CD4-positive, alpha-beta memory T cell (primary cell): ENCODE data around the gene SEMA4A. TPM values are rescaled to one million over a fixed set of nuclear protein-coding genes. Genes with fewer than 3 reads are reported as not detected.

Experiments used
- CTCF ChIA-PET: fragments of 350-600 bp; sonication (Branson Sonifier 250); formaldehyde crosslinking; loops from one replicate; lab custom pipeline; 2021; ENCODE audit warnings: inconsistent platforms; ENCODE audit not compliant: partially characterized antibody; lab: Charles Lee
- POLR2A ChIA-PET: fragments of 350-600 bp; sonication (Branson Sonifier 250); formaldehyde crosslinking; loops from one replicate; lab custom pipeline; 2021; ENCODE audit not compliant: partially characterized antibody; lab: Charles Lee
- DNase-seq, 5 donors: peaks; one replicate each; pipeline versions ENCODE4 v3.0.0 to v3.0.0-alpha.2; 2020 to 2022; ENCODE audit warnings: mixed read lengths in 1 of 5
- H3K27ac ChIP-seq: one replicate; pipeline ENCODE4 v1.7.0; 2013; ENCODE audit warnings: low read depth, low read length
- H3K27me3 ChIP-seq: 2 replicates; pipeline ENCODE4 v1.7.0; 2013; ENCODE audit warnings: mild to moderate bottlenecking, low read length, moderate library complexity; ENCODE audit not compliant: insufficient read depth
- H3K36me3 ChIP-seq: 2 replicates; pipeline ENCODE4 v1.7.0; 2013; ENCODE audit warnings: mild to moderate bottlenecking, low read length, moderate library complexity; ENCODE audit not compliant: insufficient read depth
- H3K4me1 ChIP-seq: 2 replicates; pipeline ENCODE4 v1.7.0; 2013; ENCODE audit warnings: mild to moderate bottlenecking, low read length, moderate library complexity; ENCODE audit not compliant: insufficient read depth
- H3K4me3 ChIP-seq, 2 donors: one replicate each; pipeline ENCODE4 v1.7.0; 2013; ENCODE audit warnings: low read length in 2 of 2, mild to moderate bottlenecking in 1 of 2
- H3K9me3 ChIP-seq, 2 donors: one replicate each; pipeline ENCODE4 v1.7.0; 2013; ENCODE audit warnings: low read length in 2 of 2, control low read depth in 1 of 2; ENCODE audit not compliant: control insufficient read depth in 1 of 2
- H3K27ac Mint-ChIP-seq, 7 donors: one replicate each; pipeline ENCODE4 v1.8.0; 2020 to 2021; ENCODE audit warnings: mixed read lengths in 7 of 7, mild to moderate bottlenecking in 6 of 7, inconsistent platforms in 3 of 7, moderate library complexity in 3 of 7
- H3K27me3 Mint-ChIP-seq, 2 donors: one replicate each; pipeline ENCODE4 v1.8.0; 2020 to 2021; ENCODE audit warnings: mixed read lengths in 2 of 2
- H3K36me3 Mint-ChIP-seq, 2 donors: one replicate each; pipeline ENCODE4 v1.8.0; 2020 to 2021; ENCODE audit warnings: mixed read lengths in 2 of 2, inconsistent platforms in 1 of 2, mild to moderate bottlenecking in 1 of 2
- H3K4me1 Mint-ChIP-seq, 4 donors: one replicate each; pipeline ENCODE4 v1.8.0; 2020 to 2021; ENCODE audit warnings: mixed read lengths in 4 of 4, mild to moderate bottlenecking in 1 of 4
- H3K4me3 Mint-ChIP-seq, 8 donors: one replicate each; pipeline ENCODE4 v1.8.0; 2020 to 2021; ENCODE audit warnings: mixed read lengths in 8 of 8, mild to moderate bottlenecking in 7 of 8, moderate library complexity in 6 of 8, inconsistent platforms in 3 of 8
- H3K9me3 Mint-ChIP-seq, 8 donors: one replicate each; pipeline ENCODE4 v1.8.0; 2020 to 2021; ENCODE audit warnings: mixed read lengths in 8 of 8, mild to moderate bottlenecking in 5 of 8, inconsistent platforms in 3 of 8, moderate library complexity in 1 of 8
- intact Hi-C: fragments of 100-400 bp; cut with micrococcal nuclease; formaldehyde crosslinking; loops from one replicate; pipeline ENCODE4 v1.15.1; 2023
- polyA plus RNA-seq, 2 donors: library from polyadenylated mRNA; unstranded; fragments of 300-500 nt; fragmentation: Illumina TruSeq; gene quantifications; one replicate each; pipeline ENCODE4 v1.2.3, GENCODE V29; 2021
- total RNA-seq, 2 experiments: library from RNA; stranded (reverse); gene quantifications; one replicate each; pipeline ENCODE4 v1.2.3, GENCODE V29; 2021

Gene SEMA4A
- total and polyA plus RNA-seq, 4 experiments from 2014 or later = 0.88 to 1.3 (median 1.2) TPM

GRCh38 chr1:156164125-156164831 lies 10.9 kb downstream of the SEMA4A start:
- H3K4me1 Mint-ChIP-seq = peaks cover 6 to 26% (median 8%) of the 10 kb centered on the region in 4 donors
- no peak overlapping the region for H3K4me3 Mint-ChIP-seq
- ChIA-PET CTCF (interaction anchor here (0.6 to 2.5 kb wide), 3 partner anchors 61 to 74 kb away, joined by 3 to 13 read pairs (median 3); no protein-coding TSS in a partner anchor), POLR2A (interaction anchor here (0.7 kb wide), 1 partner anchor 48 kb away, joined by 3 read pairs; the partner anchor contains the start of gene PMF1)
- no peak for DNase-seq
- Histone ChIP-seq H3K9me3 (no peaks in the 10 kb centered on the region), H3K36me3 (no peaks in the 10 kb centered on the region), H3K27me3 (no peaks in the 10 kb centered on the region), H3K4me1 (peaks cover 8% of the 10 kb centered on the region), H3K4me3 (no peak overlapping the region), H3K27ac (no peak overlapping the region)
- peaks cover 0 to 2% of the 10 kb centered on the region in 2 donors for H3K27me3 Mint-ChIP-seq
- H3K36me3 Mint-ChIP-seq = no peaks in the 10 kb centered on the region
- peak overlapping the region in 2 of 7 donors; percentile 3 to 10 for H3K27ac Mint-ChIP-seq
- no peaks in the 10 kb centered on the region for H3K9me3 Mint-ChIP-seq
- intact Hi-C loops = no loop called here

DNA sequence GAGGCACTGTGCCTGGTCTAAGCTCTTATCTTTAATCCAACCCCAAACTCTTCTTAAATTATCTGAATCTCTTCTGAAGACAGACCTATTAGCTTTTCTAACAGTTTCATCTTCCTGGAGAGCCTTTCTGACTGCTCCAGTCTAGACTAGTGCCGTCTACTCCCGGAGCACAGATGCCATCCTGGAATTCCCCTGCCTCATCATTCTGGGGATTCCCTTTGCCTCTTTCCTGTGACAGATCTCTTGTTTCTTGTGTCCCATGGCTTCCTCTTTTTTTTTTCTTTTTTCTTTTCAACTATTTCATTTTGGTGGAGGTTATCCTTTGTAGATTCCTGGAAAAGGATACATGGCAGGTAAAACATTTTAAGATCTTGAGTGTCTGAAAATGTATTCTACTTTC lies 11.7 kb downstream of the SEMA4A start:
- Mint-ChIP-seq H3K9me3 (no peaks in the 10 kb centered on the region), H3K36me3 (no peaks in the 10 kb centered on the region), H3K27ac (peak overlapping the region in 2 of 7 donors; percentile 9 to 61), H3K4me3 (no peak overlapping the region), H3K27me3 (peaks cover 0 to 2% of the 10 kb centered on the region in 2 donors), H3K4me1 (peaks cover 4 to 18% (median 8%) of the 10 kb centered on the region in 4 donors)
- no peak overlapping the region for H3K27ac ChIP-seq
- ChIA-PET POLR2A (no interaction called here), CTCF (interaction anchor here (2.5 kb wide), 1 partner anchor 60 kb away, joined by 13 read pairs; no protein-coding TSS in a partner anchor)
- no peaks in the 10 kb centered on the region for H3K36me3 ChIP-seq
- H3K27me3 ChIP-seq = no peaks in the 10 kb centered on the region
- H3K4me3 ChIP-seq = no peak overlapping the region
- H3K9me3 ChIP-seq = no peaks in the 10 kb centered on the region
- peaks cover 8% of the 10 kb centered on the region for H3K4me1 ChIP-seq
- DNase-seq = no peak
- intact Hi-C loops = no loop called here

DNA sequence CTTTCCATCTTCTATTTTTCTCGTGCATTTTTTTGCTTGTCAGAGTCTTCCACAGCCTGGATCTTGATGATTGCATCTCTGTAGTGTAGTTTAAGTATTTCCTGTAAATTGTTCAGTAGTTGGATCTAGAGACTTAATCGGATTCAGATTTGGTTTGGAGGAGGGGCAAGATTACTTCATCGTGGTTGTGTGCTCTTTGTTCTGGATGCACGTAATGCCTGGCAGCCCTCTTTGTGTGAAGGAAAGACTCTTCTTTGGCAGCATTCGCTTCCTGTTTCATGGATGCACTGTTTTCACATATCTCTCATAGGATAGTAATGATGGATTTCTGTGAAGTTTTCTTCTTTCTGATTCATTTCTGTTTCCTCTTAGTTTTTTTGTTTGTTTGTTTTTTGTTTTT lies 14.2 kb downstream of the SEMA4A start:
- POLR2A ChIA-PET = no interaction called here
- H3K9me3 Mint-ChIP-seq = no peaks in the 10 kb centered on the region
- H3K27ac Mint-ChIP-seq = peak overlapping the region in 1 of 7 donors; percentile 28
- H3K4me3 Mint-ChIP-seq = no peak overlapping the region
- no peak for DNase-seq
- peaks cover 0 to 2% (median 0%) of the 10 kb centered on the region in 4 donors for H3K4me1 Mint-ChIP-seq
- no peak overlapping the region for H3K27ac ChIP-seq
- no peaks in the 10 kb centered on the region for H3K9me3 ChIP-seq
- H3K36me3 Mint-ChIP-seq = no peaks in the 10 kb centered on the region
- no peak overlapping the region for H3K4me3 ChIP-seq
- no peaks in the 10 kb centered on the region for H3K4me1 ChIP-seq
- CTCF ChIA-PET = interaction anchor here (0.9 kb wide), 1 partner anchor 57 kb away, joined by 4 read pairs; no protein-coding TSS in a partner anchor
- H3K27me3 Mint-ChIP-seq = peaks cover 0 to 2% of the 10 kb centered on the region in 2 donors
- no peaks in the 10 kb centered on the region for H3K36me3 ChIP-seq
- H3K27me3 ChIP-seq = no peaks in the 10 kb centered on the region
- intact Hi-C loops = no loop called here

DNA sequence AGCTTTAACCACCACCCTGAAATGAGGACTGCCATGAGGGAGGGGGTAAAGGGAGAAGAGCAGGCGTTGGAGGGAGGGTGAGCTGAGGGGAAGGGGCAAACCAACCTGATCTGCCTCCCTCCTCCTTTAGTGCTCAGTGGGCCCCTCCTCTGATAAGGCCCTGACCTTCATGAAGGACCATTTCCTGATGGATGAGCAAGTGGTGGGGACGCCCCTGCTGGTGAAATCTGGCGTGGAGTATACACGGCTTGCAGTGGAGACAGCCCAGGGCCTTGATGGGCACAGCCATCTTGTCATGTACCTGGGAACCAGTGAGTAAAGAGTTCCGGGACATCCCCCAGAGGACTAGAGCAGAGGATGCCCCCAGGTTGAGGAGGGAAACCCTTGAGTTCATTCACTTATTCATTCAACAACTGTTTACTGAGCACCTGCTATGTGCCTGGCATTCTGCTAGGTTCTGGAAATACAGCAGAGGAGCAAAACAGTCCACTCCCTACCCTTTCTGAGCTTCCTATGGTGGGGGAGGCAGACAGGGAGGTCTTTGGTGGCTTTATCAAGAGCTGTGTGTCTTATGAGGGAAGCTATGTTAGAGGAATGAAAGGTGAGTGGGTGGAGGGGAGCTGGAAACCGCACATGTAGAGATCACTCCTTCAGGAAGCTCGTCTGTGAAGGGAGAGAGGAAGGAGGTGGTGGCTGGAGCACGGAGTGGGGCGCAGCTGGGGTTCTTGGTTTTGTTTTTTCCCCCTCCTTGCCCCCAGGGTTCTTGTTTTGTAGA lies 19.5 kb downstream of the SEMA4A start:
- Mint-ChIP-seq H3K27me3 (peaks cover 0 to 2% of the 10 kb centered on the region in 2 donors), H3K36me3 (no peaks in the 10 kb centered on the region), H3K4me3 (no peak overlapping the region), H3K4me1 (peaks cover 0 to 5% (median under 1%) of the 10 kb centered on the region in 4 donors), H3K9me3 (no peaks in the 10 kb centered on the region), H3K27ac (peak overlapping the region in 1 of 7 donors; percentile 69)
- ChIA-PET CTCF (interaction anchor here (0.9 to 1.6 kb wide), 3 partner anchors 26 to 52 kb away, joined by 3 to 6 read pairs (median 4); no protein-coding TSS in a partner anchor), POLR2A (no interaction called here)
- H3K4me3 ChIP-seq = no peak overlapping the region
- no peaks in the 10 kb centered on the region for H3K36me3 ChIP-seq
- DNase-seq = no peak
- no peak overlapping the region for H3K27ac ChIP-seq
- intact Hi-C loops = no loop called here
- no peaks in the 10 kb centered on the region for H3K27me3 ChIP-seq
- H3K9me3 ChIP-seq = no peaks in the 10 kb centered on the region
- peaks cover 3% of the 10 kb centered on the region for H3K4me1 ChIP-seq

DNA sequence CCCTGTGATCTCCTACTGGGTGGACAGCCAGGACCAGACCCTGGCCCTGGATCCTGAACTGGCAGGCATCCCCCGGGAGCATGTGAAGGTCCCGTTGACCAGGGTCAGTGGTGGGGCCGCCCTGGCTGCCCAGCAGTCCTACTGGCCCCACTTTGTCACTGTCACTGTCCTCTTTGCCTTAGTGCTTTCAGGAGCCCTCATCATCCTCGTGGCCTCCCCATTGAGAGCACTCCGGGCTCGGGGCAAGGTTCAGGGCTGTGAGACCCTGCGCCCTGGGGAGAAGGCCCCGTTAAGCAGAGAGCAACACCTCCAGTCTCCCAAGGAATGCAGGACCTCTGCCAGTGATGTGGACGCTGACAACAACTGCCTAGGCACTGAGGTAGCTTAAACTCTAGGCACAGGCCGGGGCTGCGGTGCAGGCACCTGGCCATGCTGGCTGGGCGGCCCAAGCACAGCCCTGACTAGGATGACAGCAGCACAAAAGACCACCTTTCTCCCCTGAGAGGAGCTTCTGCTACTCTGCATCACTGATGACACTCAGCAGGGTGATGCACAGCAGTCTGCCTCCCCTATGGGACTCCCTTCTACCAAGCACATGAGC lies 23.3 kb downstream of the SEMA4A start:
- intact Hi-C loops = no loop called here
- DNase-seq = no peak
- H3K27ac ChIP-seq = no peak overlapping the region
- H3K36me3 Mint-ChIP-seq = no peaks in the 10 kb centered on the region
- no peak overlapping the region for H3K27ac Mint-ChIP-seq
- H3K4me1 Mint-ChIP-seq = peaks cover 6 to 12% (median 7%) of the 10 kb centered on the region in 4 donors
- H3K9me3 ChIP-seq = no peaks in the 10 kb centered on the region
- H3K36me3 ChIP-seq = no peaks in the 10 kb centered on the region
- peaks cover 13% of the 10 kb centered on the region for H3K4me1 ChIP-seq
- ChIA-PET POLR2A (no interaction called here), CTCF (no interaction called here)
- no peak overlapping the region for H3K4me3 Mint-ChIP-seq
- no peak overlapping the region for H3K4me3 ChIP-seq
- no peaks in the 10 kb centered on the region for H3K27me3 Mint-ChIP-seq
- no peaks in the 10 kb centered on the region for H3K9me3 Mint-ChIP-seq
- H3K27me3 ChIP-seq = no peaks in the 10 kb centered on the region

DNA sequence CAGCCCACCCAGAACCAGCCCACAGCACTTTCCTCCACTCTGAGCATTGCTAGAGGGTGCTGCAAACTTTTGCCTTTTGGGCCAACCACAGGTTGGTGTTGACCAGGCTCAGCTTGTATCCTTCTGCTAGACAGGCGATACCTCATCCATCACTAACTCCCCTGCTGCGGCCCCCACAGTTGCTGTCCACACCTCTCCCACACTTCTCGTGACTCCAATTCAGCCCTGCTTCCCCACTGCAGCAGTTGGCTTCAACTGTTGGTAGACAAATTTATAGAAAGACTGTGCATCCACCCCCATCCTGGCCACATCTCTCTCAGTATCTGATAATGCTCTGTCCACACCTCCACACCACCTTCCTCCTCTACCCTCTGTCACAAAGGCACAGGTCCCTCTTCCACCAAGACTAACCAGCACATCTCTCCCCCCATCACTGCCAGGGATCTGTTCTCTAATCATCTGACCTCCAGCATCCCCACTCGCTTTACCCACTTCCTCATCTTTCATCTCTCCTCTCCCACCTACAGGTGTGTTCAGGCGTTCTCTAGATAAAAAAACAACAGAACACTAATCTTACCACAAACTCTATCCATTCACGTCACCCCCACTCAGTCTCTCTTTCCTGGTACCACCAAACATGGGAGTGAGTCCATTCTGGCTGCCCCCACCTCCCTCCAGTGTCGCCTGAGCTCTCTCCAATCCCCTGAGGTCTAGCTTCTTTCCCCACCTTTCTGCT lies 24.7 kb downstream of the SEMA4A start:
- H3K36me3 ChIP-seq = no peaks in the 10 kb centered on the region
- no peaks in the 10 kb centered on the region for H3K27me3 ChIP-seq
- DNase-seq = peak in 3 of 5 donors; percentile 23 to 38 (median 29)
- peaks cover 13% of the 10 kb centered on the region for H3K4me1 ChIP-seq
- H3K9me3 Mint-ChIP-seq = no peaks in the 10 kb centered on the region
- no peaks in the 10 kb centered on the region for H3K36me3 Mint-ChIP-seq
- no peak overlapping the region for H3K27ac ChIP-seq
- ChIA-PET CTCF (interaction anchor here (0.6 kb wide), 1 partner anchor 47 kb away, joined by 4 read pairs; no protein-coding TSS in a partner anchor), POLR2A (no interaction called here)
- H3K4me3 ChIP-seq = no peak overlapping the region
- H3K4me3 Mint-ChIP-seq = peak overlapping the region in 5 of 8 donors; percentile 5 to 26 (median 13)
- H3K4me1 Mint-ChIP-seq = peaks cover 6 to 12% (median 7%) of the 10 kb centered on the region in 4 donors
- intact Hi-C loops = loop anchor here (1.0 kb wide), 1 partner anchor 22 kb away; no protein-coding TSS in a partner anchor
- peak overlapping the region in 5 of 7 donors; percentile 17 to 52 (median 28) for H3K27ac Mint-ChIP-seq
- H3K9me3 ChIP-seq = no peaks in the 10 kb centered on the region
- H3K27me3 Mint-ChIP-seq = no peaks in the 10 kb centered on the region
